Trophoblast cell (in vitro differentiated cells and primary cell): Measurements from ENCODE around the gene CEP63.

Experiments used
- DNase-seq, 2 donors: peaks; one replicate each; pipeline ENCODE4 v3.0.0-alpha.2; 2016
- H2AFZ ChIP-seq: 2 replicates; pipeline ENCODE4 v1.6.1; 2013; ENCODE audit warnings: low read length, moderate library complexity, mild to moderate bottlenecking; ENCODE audit not compliant: insufficient read depth, poor library complexity
- H2AK5ac ChIP-seq: 2 replicates; pipeline ENCODE4 v1.6.1; 2013; ENCODE audit warnings: mild to moderate bottlenecking, low read length
- H2BK120ac ChIP-seq: 2 replicates; pipeline ENCODE4 v1.6.1; 2013; ENCODE audit warnings: low read length, mild to moderate bottlenecking, moderate library complexity; ENCODE audit not compliant: insufficient read depth, poor library complexity
- H2BK12ac ChIP-seq: 2 replicates; pipeline ENCODE4 v1.6.1; 2013; ENCODE audit warnings: mild to moderate bottlenecking, low read length, moderate library complexity
- H2BK5ac ChIP-seq: 2 replicates; pipeline ENCODE4 v1.6.1; 2013; ENCODE audit warnings: low read length, low read depth, moderate library complexity, mild to moderate bottlenecking; ENCODE audit not compliant: poor library complexity
- H3K14ac ChIP-seq: 2 replicates; pipeline ENCODE4 v1.6.1; 2013; ENCODE audit warnings: mild to moderate bottlenecking, low read length
- H3K18ac ChIP-seq: 2 replicates; pipeline ENCODE4 v1.6.1; 2013; ENCODE audit warnings: mild to moderate bottlenecking, low read length
- H3K23ac ChIP-seq: 2 replicates; pipeline ENCODE4 v1.6.1; 2013; ENCODE audit warnings: low read length
- H3K27ac ChIP-seq: 2 replicates; pipeline ENCODE4 v1.5.1; 2013; ENCODE audit warnings: low read depth, mild to moderate bottlenecking, inconsistent platforms, low read length, moderate library complexity
- H3K27me3 ChIP-seq: 2 replicates; pipeline ENCODE4 v1.6.1; 2013; ENCODE audit warnings: inconsistent platforms, mild to moderate bottlenecking, low read length, moderate library complexity; ENCODE audit not compliant: insufficient read depth
- H3K36me3 ChIP-seq, 2 experiments: 1 replicate in 1 of 2; 2 replicates in 1 of 2; pipeline ENCODE4 v1.6.1; 2013; ENCODE audit warnings: low read length in 2 of 2, mild to moderate bottlenecking in 2 of 2, moderate library complexity in 1 of 2; ENCODE audit not compliant: insufficient read depth in 2 of 2, control insufficient read depth in 1 of 2
- H3K4ac ChIP-seq: 2 replicates; pipeline ENCODE4 v1.6.1; 2013; ENCODE audit warnings: low read depth, mild to moderate bottlenecking, low read length, moderate library complexity
- H3K4me1 ChIP-seq, 2 experiments: 1 replicate in 1 of 2; 2 replicates in 1 of 2; pipeline ENCODE4 v1.6.1; 2013; ENCODE audit warnings: low read length in 2 of 2, mild to moderate bottlenecking in 2 of 2, moderate library complexity in 1 of 2; ENCODE audit not compliant: insufficient read depth in 2 of 2, control insufficient read depth in 1 of 2
- H3K4me2 ChIP-seq: 2 replicates; pipeline ENCODE4 v1.6.1; 2013; ENCODE audit warnings: inconsistent platforms, mild to moderate bottlenecking, low read length, moderate library complexity
- H3K4me3 ChIP-seq: 2 replicates; pipeline ENCODE4 v1.5.1; 2013; ENCODE audit warnings: mild to moderate bottlenecking, low read depth, low read length, inconsistent platforms
- H3K79me1 ChIP-seq: one replicate; pipeline ENCODE4 v1.6.1; 2013; ENCODE audit warnings: low read length
- H3K79me2 ChIP-seq: 2 replicates; pipeline ENCODE4 v1.6.1; 2013; ENCODE audit warnings: low read length, mild to moderate bottlenecking; ENCODE audit not compliant: control insufficient read depth, insufficient read depth, poor library complexity
- H3K9ac ChIP-seq: 2 replicates; pipeline ENCODE4 v1.6.1; 2013; ENCODE audit warnings: mild to moderate bottlenecking, low read length
- H3K9me3 ChIP-seq: 2 replicates; pipeline ENCODE4 v1.6.1; 2013; ENCODE audit warnings: low read depth, mild to moderate bottlenecking, control low read depth, inconsistent platforms, low read length; ENCODE audit not compliant: insufficient read depth
- H4K12ac ChIP-seq: 2 replicates; pipeline ENCODE4 v1.6.1; 2013; ENCODE audit warnings: low read depth, mild to moderate bottlenecking, low read length, moderate library complexity
- H4K8ac ChIP-seq: 2 replicates; pipeline ENCODE4 v1.6.1; 2013; ENCODE audit warnings: low read depth, mild to moderate bottlenecking, low read length, moderate library complexity
- H4K91ac ChIP-seq: one replicate; pipeline ENCODE4 v1.6.1; 2013; ENCODE audit warnings: low read depth, mild to moderate bottlenecking, low read length, moderate library complexity
- WGBS: extraction: QIAGEN DNeasy Blood & Tissue Kit; methylation state at CpG from one replicate; pipeline ENCODE4 v1.1.7; 2013; ENCODE audit warnings: missing lambda C conversion rate; ENCODE audit not compliant: insufficient read length, insufficient coverage; ENCODE audit errors: extremely low coverage; 5-methylcytosine and 5-hydroxymethylcytosine counted together

Gene CEP63

DNA sequence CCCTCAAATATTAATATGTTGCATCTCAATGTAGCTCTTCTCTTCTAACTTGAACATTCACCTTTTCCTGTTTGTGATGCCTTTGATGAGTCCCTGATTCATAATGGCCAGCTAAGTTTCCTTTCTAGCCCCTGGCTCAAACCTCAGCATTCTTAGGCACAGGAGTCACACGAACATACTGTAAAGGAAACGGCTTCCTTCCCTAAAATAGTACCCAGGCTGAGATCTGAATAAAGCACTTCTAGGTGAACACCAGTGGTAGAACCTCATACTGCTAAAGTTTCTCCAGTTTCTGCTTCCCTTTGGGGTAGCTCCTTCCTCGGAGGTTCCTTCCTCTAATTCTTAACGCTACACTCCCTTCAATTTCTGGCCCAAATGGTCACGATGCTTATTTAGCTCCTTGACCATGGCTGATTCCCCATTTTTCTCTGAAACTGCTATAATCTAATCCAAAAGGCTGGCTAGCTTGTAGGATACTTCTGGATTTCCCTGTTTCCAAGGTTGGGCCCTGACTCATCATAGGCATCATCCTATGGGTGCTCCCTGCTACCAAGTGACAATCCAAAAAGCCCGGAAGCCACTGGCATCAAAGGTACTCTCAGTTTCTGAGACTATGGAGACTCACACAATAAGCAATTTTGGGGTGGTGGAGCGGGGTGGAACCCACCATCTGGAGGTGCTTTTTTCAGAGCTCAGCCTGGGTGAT is 2.5 kb upstream of the CEP63 start:
- H3K36me3 ChIP-seq = peaks cover 3 to 20% of the 10 kb centered on the region in 2 experiments
- H2AK5ac ChIP-seq = no peak overlapping the region
- peak overlapping the region; percentile 12 for H3K27ac ChIP-seq
- H3K4ac ChIP-seq = peak overlapping the region; percentile 10
- H3K14ac ChIP-seq = no peak overlapping the region
- H3K4me2 ChIP-seq = no peak overlapping the region
- H4K91ac ChIP-seq = peak overlapping the region; percentile 27
- no peak overlapping the region for H3K18ac ChIP-seq
- no peak overlapping the region for H3K9ac ChIP-seq
- H3K27me3 ChIP-seq = no peaks in the 10 kb centered on the region
- H3K9me3 ChIP-seq = no peaks in the 10 kb centered on the region
- peaks cover 5 to 15% of the 10 kb centered on the region in 2 experiments for H3K4me1 ChIP-seq
- H2BK12ac ChIP-seq = peak overlapping the region; percentile 37
- H3K4me3 ChIP-seq = no peak overlapping the region
- H4K12ac ChIP-seq = no peak overlapping the region
- H4K8ac ChIP-seq = peak overlapping the region; percentile 36
- peaks cover 7% of the 10 kb centered on the region for H3K79me2 ChIP-seq
- peak overlapping the region; percentile 29 for H2BK5ac ChIP-seq
- H3K79me1 ChIP-seq = peaks cover 19% of the 10 kb centered on the region
- no CpG with 5 or more reads among the region's 7 CpGs for WGBS
- no peak overlapping the region for H3K23ac ChIP-seq
- no peak overlapping the region for H2AFZ ChIP-seq
- no peak overlapping the region for H2BK120ac ChIP-seq
- DNase-seq = peak; percentile 41 to 50

DNA sequence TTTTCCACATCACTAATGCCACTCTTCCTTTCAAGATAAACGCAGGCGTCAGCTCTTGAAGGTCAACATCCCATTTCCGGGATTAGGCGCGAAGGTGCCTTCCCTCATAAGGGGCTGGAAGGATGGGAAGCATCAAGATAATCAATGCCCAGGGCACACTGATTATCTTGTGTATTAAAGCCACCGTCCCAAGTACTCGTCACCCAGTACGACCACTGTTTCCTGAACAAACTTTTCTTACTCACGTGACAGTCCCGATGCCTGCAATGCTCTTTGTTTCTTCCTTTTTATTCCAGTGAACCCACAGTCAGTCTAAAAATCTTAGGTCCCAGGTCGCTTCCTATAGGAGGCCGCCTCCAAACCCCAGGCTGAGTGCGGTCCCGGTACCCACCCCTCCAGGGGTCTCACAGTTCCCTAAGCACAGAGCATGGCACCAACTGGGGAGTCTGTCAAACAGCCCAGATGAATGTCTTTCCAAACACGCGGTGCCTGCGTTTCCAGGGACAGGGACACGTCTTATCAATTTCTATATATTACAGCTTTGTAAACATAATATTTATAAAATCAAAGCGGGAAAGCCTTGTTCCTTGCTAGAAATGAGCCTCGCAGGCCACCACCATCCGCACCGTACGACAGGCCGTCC is 661 bp upstream of the CEP63 start:
- H2AFZ ChIP-seq = peak overlapping the region; percentile 82
- H3K23ac ChIP-seq = no peak overlapping the region
- peak overlapping the region; percentile 78 for H4K91ac ChIP-seq
- peaks cover 3 to 17% of the 10 kb centered on the region in 2 experiments for H3K36me3 ChIP-seq
- no peak overlapping the region for H2BK12ac ChIP-seq
- peak overlapping the region; percentile 37 for H4K12ac ChIP-seq
- H3K14ac ChIP-seq = peak overlapping the region; percentile 68
- peak overlapping the region; percentile 75 for H2BK5ac ChIP-seq
- peak overlapping the region; percentile 18 for H3K4ac ChIP-seq
- H3K4me1 ChIP-seq = peaks cover 5 to 12% of the 10 kb centered on the region in 2 experiments
- peak overlapping the region; percentile 84 for H3K9ac ChIP-seq
- H3K27me3 ChIP-seq = no peaks in the 10 kb centered on the region
- H3K9me3 ChIP-seq = no peaks in the 10 kb centered on the region
- WGBS = no CpG with 5 or more reads among the region's 24 CpGs
- peak in 1 of 2 donors; percentile 36 for DNase-seq
- H3K79me1 ChIP-seq = peaks cover 14% of the 10 kb centered on the region
- peak overlapping the region; percentile 90 for H3K4me3 ChIP-seq
- peaks cover 7% of the 10 kb centered on the region for H3K79me2 ChIP-seq
- H4K8ac ChIP-seq = peak overlapping the region; percentile 85
- peak overlapping the region; percentile 78 for H3K4me2 ChIP-seq
- H3K18ac ChIP-seq = peak overlapping the region; percentile 42
- H2BK120ac ChIP-seq = peak overlapping the region; percentile 62
- H2AK5ac ChIP-seq = no peak overlapping the region
- H3K27ac ChIP-seq = peak overlapping the region; percentile 95

DNA sequence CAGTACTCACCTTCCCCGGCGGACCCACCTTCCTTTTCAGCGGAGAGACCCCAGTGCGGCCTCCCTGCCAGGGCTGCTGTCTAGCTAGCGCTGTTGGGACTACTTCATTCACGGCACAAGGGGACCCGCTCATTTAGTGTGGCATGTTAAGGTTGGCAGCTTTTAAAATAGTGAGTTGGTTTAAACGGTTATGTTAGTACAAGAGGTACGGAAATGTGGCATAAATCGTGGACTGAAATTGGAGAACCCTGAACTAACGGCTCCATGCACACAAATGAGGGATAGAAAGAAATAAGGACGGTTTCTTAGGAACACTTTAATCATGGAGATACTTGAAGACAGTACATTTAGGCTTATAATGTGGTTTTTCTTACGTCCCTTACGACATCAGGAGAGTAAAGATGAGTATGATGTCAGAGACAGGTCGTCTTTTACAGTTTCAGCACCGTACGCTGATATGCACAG is 752 bp downstream of the CEP63 start:
- peak overlapping the region; percentile 89 for H3K4me2 ChIP-seq
- no peak overlapping the region for H2BK12ac ChIP-seq
- peaks cover 0 to 5% of the 10 kb centered on the region in 2 experiments for H3K36me3 ChIP-seq
- H4K8ac ChIP-seq = peak overlapping the region; percentile 93
- DNase-seq = peak in 1 of 2 donors; percentile 31
- H3K27me3 ChIP-seq = no peaks in the 10 kb centered on the region
- H2BK120ac ChIP-seq = peak overlapping the region; percentile 76
- H3K18ac ChIP-seq = peak overlapping the region; percentile 89
- H3K4me3 ChIP-seq = peak overlapping the region; percentile 90
- peak overlapping the region; percentile 90 for H3K4ac ChIP-seq
- peaks cover 5 to 12% of the 10 kb centered on the region in 2 experiments for H3K4me1 ChIP-seq
- peak overlapping the region; percentile 94 for H3K14ac ChIP-seq
- no peaks in the 10 kb centered on the region for H3K9me3 ChIP-seq
- H4K12ac ChIP-seq = peak overlapping the region; percentile 65
- peak overlapping the region; percentile 76 for H2AK5ac ChIP-seq
- H4K91ac ChIP-seq = peak overlapping the region; percentile 91
- no peak overlapping the region for H3K23ac ChIP-seq
- WGBS = no CpG with 5 or more reads among the region's 17 CpGs
- peak overlapping the region; percentile 95 for H3K27ac ChIP-seq
- H3K9ac ChIP-seq = peak overlapping the region; percentile 90
- H3K79me2 ChIP-seq = peaks cover 7% of the 10 kb centered on the region
- H3K79me1 ChIP-seq = peaks cover 14% of the 10 kb centered on the region
- peak overlapping the region; percentile 88 for H2BK5ac ChIP-seq
- H2AFZ ChIP-seq = peak overlapping the region; percentile 92

DNA sequence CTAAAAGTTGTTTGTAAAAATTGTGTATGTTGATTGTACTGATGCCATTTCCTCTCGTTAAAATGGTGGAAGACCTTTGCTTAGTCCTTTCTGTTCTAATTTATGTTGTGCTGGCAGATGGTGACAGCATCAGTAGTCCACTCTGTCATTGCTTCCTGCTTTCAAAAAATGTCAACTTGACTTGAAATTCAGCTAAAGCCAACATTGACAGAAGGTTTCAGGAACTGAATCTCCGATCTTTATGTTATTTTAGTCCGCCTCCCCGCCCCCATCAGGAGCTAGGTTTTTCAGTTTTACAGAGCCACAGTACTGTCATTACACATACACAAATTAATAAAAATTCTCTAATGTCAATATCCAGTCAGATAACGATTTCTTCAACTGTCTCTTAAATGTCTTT is 1.5 kb downstream of the CEP63 start:
- WGBS = no CpG with 5 or more reads among the region's 5 CpGs
- no peaks in the 10 kb centered on the region for H3K27me3 ChIP-seq
- no peak overlapping the region for H3K27ac ChIP-seq
- H3K79me1 ChIP-seq = peaks cover 14% of the 10 kb centered on the region
- H3K4me2 ChIP-seq = no peak overlapping the region
- H2BK5ac ChIP-seq = no peak overlapping the region
- H2BK12ac ChIP-seq = no peak overlapping the region
- no peak overlapping the region for H3K4me3 ChIP-seq
- H3K14ac ChIP-seq = no peak overlapping the region
- H3K79me2 ChIP-seq = peaks cover 7% of the 10 kb centered on the region
- no peak overlapping the region for H2AK5ac ChIP-seq
- no peak overlapping the region for H3K23ac ChIP-seq
- peaks cover 5 to 12% of the 10 kb centered on the region in 2 experiments for H3K4me1 ChIP-seq
- no peak overlapping the region for H4K8ac ChIP-seq
- no peak overlapping the region for H3K18ac ChIP-seq
- H2AFZ ChIP-seq = no peak overlapping the region
- no peak overlapping the region for H3K9ac ChIP-seq
- H3K9me3 ChIP-seq = no peaks in the 10 kb centered on the region
- no peak overlapping the region for H4K91ac ChIP-seq
- DNase-seq = no peak
- H4K12ac ChIP-seq = no peak overlapping the region
- H3K36me3 ChIP-seq = peaks cover 0 to 3% of the 10 kb centered on the region in 2 experiments
- H3K4ac ChIP-seq = no peak overlapping the region
- no peak overlapping the region for H2BK120ac ChIP-seq
